LoVo (cell line): Measurements from ENCODE around the gene SH3D19.
"Not testable (repeated sequence)": the region's sequence is repeated elsewhere in the genome, so short reads cannot be mapped to it uniquely, and the experiment has no call there.

Experiments used
- DNase-seq: peaks from one replicate; pipeline ENCODE4 v3.0.0-alpha.2; 2016; ENCODE audit warnings: low spot score

The SH3D19 gene

DNA sequence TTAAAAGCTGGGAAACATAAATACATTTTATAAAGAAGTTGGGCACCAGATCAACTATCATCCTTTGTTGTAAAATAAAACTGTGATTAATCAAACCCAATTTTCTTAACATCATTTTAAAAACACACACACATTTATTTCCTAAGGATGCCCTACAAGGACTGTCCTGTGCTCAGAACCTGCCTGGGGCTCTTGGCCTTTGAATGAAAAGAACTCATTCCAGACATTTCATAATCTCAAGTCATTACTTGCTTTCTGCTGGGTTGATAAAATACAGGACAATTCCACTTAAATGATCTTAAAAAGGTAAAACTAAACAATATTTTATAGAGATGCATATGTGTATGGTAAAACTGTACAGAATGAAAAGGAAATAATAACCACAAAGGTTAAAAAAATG lies 2.8 kb downstream of the SH3D19 start:
- no peak for DNase-seq

DNA sequence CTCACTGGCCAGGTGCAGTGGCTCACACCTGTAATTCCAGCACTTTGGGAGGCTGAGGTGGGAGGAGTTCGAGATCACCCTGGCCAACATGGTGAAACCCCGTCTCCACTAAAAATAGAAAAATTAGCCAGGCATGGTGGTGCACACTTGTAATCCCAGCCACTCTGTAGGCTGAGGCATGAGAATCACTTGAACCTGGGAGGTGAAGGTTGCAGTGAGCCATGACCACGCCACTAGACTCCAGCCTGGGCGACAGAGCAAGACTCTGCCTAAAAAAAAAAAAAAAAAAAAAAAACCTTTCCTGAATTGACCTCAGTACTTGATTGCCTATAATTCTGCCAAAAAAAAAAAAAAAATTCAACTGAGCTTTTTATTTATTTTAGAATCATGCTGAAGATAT lies 3.2 kb downstream of the SH3D19 start:
- not testable (repeated sequence) for DNase-seq

DNA sequence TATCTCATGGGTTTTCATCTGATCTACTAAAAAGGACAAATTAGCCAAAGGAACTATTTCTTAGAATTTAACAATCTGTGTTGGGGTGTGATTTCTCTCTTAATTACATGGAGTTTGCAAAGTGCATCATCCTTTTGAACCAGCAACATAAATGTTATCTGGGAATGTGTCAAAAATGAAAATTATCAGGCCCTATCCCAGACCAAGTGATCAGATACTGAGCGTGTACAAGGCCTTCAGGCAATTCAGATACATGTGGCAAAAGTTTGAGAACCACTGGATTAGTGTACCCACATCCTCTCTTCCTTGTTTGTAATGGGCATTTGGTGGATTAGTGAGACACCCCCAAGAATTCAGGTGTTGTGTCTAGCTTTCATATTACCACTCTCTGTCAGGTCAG lies 3.8 kb downstream of the SH3D19 start:
- no peak for DNase-seq

DNA sequence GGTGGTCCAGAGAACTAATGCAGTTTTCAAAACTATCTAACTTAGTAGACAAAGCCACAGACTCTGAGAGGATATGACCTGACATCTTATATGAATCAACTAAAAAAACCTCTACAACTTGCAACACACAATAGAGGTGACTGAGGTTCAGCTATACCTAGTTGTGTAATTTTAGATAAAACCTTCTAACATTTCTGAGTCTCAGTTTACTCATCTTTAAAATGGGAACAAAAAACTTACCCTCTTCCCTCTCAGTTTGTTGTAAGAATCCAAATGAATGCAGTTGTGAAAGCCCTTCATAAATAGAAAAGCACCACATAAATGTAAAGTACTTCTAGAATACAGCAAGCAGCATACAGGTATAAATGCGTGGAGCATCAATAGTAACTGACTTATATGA lies 5.9 kb downstream of the SH3D19 start:
- DNase-seq: no peak

- DNase-seq: no peak
Observed at GRCh38 chr4:151318307-151319006, 6.9 kb downstream of the SH3D19 start.

DNA sequence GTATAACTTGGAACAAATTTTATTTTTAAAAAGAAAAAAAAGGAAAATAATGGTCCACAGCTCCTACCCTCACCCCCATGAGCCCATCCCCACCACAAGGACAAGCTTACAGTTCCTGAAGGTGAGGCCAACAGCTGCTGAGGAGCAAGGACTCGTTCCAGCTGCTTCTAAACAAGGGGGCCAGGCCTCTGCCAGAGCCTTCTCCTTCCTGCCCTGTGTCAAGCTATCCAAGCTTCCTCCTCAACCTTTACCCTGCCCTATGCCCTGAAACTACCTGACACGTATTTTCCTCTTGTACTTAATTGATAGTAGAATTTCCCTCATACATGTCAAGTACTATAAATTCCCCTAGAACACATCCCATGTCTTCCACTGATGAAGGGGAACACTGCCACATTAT lies 8.8 kb downstream of the SH3D19 start:
- no peak for DNase-seq

DNA sequence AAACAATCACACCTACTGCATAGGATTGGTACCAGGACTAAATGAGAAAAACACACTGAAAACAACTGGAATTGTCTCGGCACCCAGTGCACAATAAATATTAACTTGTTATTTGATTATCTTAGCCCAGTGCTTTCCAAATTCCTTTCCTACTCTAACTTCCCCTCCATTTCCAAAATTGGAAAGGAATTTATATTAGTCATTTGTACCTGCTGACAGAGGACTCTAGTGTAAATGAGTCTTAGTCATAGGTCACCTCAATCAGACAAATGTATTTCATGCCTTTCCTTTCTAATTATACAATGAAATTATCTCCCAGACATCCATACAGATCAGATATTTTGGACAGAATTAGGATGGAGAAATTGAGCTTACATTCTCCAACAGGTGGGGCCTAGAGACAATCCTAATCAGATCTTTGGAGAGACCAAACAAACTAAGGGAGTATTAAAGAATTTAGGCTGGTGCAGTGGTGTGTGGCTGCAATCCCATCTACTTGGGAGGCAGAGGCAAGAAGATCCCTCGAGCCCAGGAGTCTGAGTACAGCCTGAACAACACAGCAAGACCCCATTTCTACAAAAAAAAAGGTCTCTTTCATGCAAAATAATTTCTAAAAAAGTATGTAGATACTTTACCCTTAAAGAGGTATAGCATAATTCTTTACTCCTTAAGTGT lies 10.1 kb downstream of the SH3D19 start:
- peak; percentile 41 for DNase-seq

- no peak for DNase-seq
Observed at GRCh38 chr4:151314479-151314878, 10.9 kb downstream of the SH3D19 start.

- DNase-seq: no peak
Observed at GRCh38 chr4:151314010-151314355, 11.4 kb downstream of the SH3D19 start.

DNA sequence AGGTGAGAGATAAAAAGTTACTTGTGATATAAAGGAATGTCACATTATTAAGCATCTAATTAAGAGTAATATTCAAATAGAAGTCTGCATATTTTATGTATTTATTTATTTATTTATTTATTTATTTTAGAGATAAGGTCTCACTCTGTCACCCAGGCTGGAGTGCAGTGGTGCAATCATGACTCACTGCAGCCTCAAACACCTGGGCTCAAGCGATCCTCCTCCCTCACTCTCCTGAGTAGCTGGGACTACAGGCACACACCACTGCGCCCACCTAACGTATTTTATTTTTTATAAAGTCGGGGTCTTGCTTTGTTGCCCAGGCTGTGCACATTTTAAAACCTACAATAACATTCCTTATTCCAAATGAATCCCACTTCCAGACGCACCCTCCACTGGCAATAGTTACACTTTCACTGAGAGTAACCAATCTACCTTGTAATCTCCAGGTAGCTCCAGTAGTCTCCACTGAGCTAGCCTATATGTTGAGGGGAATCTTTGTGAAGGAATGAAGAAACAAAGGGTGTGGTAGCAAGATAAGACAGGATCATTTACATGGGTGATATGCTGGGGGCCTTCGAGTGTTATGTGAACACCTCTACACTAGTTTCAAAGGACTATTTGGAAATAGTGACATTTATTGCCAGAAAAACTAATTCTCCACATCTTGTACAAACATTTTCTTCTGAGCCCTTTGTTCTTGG lies 11.9 kb downstream of the SH3D19 start:
- no peak for DNase-seq

DNA sequence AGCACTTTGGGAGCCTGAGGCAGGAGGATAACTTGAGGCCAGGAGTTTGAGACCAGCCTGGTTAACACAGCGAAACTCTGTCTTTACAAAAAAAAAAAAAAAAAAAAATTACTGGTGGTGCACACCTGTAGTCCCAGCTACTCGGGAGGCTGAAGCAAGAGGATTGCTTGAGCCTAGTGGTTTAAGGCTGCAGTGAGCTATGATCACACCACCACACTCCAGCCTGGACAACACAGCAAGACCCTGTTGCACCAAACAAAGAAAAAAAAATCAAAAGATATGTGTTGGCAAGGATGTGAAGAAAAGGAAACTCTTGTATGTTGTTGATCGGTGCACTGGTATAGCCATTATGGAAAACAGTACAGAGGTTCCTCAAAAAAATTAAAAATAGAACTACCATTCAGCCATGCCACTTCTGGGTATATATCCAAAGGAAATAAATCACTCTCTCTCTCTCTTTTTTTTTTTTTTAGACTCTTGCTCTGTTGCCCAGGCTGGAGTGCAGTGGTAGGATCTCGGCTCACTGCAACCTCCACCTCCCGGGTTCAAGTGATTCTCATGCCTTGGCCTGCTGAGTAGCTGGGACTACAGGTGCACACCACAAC lies 15.2 kb downstream of the SH3D19 start:
- no peak for DNase-seq

DNA sequence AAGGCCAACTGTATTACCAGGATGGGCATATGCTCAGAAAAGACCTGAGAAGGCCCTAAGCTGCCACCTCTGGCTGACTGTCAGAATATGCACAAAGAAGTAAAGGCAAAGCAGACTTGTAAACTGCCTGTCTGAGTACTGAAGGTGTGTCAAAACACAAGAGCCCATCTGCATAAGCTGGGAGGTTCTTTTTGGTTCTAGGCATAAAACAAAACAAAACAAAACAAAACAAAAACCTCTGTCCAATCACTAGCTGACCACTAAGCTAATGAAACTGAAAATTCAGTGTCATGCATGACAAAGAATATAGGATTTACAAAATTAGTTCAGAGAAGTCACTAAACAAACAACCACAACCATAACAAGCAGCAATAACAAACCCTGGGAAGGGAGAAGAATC lies 20.6 kb downstream of the SH3D19 start:
- DNase-seq: no peak

GRCh38 chr4:151304226-151304625 lies 21.2 kb downstream of the SH3D19 start:
- DNase-seq: no peak

DNA sequence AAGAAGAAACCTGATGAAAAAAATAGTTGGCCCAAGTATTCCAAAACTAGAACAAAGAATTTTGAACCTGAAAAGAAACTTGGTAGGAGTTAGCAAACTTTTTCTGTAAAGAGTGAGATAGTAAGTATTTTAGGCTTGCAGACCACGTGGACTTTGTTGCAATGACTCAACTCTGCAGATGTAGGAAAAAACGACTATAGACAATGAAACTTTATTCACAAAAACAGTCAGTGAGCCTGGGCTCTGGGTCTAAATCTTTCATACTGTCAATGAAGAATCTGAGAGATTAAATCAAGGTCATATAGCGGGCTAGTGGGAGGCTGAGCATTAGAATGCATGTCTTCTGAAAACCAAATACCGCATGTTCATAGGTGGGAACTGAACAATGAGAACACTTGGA lies 23.0 kb downstream of the SH3D19 start:
- no peak for DNase-seq

- no peak for DNase-seq
Observed at GRCh38 chr4:151297170-151297569, 28.2 kb downstream of the SH3D19 start.

- DNase-seq: no peak
Observed at GRCh38 chr4:151296227-151296626, 29.2 kb downstream of the SH3D19 start.

- DNase-seq: no peak
Observed at GRCh38 chr4:151294833-151295496, 30.4 kb downstream of the SH3D19 start.

- DNase-seq: no peak
Observed at GRCh38 chr4:151292038-151292437, 33.4 kb downstream of the SH3D19 start.

DNA sequence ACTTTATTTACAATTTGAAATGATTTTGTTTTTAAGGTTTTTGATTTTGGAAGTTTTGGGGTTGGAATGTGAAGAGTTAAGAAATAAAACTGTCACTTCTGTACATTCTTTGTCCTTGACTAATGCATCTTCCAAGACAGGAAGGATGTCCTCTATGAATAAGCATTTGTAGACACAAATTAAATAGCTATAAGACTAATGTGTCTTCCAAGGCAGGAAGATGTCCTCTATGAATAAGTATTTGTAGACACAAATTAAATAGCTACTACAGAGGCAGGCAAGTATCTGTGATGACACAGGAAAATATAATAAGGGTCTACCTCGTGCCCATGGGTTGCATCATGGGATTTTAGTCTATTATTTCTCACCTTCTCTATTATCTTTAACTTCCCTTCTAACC lies 33.9 kb downstream of the SH3D19 start:
- DNase-seq: no peak

DNA sequence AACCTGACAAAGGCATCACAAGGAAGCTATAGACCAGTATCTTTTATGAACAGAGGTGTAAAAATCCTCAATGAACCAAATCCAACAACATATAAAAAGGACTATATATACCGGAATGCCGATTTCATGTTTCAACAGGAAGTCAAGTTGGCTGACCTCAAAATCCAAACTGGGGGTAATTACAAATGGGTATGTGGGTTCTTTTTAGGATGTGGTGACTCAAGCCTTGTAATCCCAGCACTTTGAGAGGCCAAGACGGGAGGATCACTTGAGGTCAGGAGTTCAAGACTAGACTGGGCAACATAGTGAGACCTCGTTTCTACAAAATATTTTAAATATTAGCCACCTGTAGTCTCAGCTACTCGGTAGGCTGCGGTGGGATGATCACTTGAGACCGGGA lies 38.0 kb downstream of the SH3D19 start:
- DNase-seq: no peak

DNA sequence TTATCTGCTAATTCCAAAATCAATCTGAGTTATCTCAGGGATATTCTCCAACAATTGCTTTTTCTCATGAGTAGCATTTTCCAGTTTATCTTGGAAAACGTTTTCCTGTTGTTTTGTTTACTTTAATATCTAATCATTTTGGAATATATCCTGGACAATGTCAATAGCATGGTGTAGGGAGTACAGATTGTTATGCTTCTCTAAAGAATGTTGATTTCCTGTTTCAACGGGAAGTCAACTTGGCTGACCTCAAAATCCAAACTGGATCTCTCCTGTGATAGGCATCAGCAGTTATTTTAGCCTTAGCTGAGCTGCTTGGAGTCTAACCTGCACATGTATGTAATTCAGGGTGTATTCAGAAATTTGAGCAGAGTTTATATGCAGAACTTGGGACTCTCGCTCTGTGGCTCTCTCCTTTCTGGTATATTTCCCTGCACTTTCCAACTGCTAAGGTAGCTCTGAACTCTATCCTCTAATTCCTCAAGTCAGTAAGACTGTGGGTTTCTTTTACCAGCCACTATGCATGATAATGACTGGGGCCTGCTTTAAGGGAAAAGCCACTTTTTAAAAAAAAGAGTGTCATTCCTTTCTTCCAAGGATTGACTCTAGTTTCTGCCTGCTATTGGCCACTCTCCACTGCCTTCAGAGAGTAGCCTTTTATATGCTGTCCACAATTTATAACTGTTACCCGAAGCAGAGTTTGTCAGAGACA lies 40.7 kb downstream of the SH3D19 start:
- DNase-seq: no peak
